ENCODE measurements around the gene CAST.
A peak's percentile ranks its signal among the peaks of the same experiment; 100 is the strongest.

The CAST gene

DNA sequence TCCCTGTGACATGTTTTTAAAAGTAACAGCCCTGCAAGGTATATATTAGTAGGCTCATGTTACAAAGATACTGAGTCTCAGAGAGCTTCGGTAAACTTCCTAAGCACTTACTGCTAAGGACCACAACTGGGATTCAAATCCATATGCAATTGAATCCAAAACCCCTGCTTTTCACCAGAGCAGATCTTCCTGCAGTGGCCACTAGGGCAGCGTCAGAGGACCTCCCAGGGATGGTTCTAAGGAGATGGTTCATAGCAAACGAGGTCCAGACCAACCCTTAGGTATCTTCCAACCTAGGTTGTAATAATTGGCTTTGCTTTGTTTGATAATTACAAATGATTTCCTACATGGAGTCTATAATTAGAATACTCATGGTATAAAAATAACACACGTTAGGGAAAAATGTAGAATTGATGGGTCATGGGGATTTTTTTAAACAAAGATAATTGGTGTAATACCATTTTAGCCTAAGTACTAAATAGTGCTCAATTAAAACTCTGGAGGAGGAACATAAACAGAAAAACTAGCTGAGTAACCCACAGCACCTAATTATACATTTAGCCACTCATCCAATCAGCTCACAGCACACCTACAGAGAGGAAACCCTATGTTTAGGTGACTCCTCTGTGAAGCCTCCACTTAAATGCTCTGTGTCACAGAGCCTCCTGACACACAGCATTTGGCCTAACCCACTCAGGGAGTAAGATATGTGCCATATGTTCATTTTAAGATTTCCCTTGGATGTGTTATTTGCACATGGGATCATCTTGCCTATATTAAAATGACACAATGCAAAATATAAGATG, 10.0 kb upstream of the CAST start:
- no peak overlapping the region for H3K4me3 ChIP-seq (ENCODE audit: low read length)
- DNase-seq (ENCODE audit: low read depth): no peak
- TF ChIP-seq, protein P1, sequence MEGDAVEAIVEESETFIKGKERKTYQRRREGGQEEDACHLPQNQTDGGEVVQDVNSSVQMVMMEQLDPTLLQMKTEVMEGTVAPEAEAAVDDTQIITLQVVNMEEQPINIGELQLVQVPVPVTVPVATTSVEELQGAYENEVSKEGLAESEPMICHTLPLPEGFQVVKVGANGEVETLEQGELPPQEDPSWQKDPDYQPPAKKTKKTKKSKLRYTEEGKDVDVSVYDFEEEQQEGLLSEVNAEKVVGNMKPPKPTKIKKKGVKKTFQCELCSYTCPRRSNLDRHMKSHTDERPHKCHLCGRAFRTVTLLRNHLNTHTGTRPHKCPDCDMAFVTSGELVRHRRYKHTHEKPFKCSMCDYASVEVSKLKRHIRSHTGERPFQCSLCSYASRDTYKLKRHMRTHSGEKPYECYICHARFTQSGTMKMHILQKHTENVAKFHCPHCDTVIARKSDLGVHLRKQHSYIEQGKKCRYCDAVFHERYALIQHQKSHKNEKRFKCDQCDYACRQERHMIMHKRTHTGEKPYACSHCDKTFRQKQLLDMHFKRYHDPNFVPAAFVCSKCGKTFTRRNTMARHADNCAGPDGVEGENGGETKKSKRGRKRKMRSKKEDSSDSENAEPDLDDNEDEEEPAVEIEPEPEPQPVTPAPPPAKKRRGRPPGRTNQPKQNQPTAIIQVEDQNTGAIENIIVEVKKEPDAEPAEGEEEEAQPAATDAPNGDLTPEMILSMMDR (IDR thresholded peaks at IDR 0.05; ENCODE audit: insufficient read depth, low read depth, low read length, missing control alignments): peak; percentile 27

DNA sequence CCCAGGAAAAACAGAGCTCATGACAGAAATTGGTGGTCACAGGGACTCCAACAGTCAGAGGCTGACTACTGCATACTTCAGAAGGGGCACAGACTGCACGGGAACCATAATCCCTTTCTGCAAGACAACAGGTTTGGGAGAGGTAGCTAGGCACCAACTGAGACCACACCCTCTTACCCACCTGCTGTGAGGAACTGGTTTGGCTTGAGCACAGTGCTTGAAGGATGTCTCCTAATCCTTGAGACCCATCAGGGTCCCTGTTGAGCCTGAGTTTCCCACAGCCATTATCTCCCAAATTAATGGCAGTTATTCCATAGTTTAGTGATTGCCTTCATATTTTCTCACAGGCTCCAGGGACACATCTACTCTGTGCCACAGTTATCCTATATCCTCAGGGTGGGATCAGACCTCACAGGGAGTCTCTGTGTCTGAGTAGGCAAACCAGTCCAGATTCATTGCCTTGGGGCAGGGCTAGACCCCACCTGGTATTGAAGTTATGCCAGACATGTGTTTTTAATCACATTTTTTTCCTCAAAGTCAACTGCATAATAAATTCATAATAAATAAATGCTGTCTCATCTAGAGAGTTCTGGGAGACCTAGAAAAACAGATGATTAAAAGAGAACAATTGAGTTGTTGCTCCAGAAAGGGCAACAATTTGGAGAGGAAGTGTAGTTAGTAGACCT, 9.3 kb upstream of the CAST start:
- peak; percentile 49 for DNase-seq (ENCODE audit: low read depth)
- TF ChIP-seq, protein P1 (IDR thresholded peaks at IDR 0.05; ENCODE audit: insufficient read depth, low read depth, low read length, missing control alignments): no peak
- no peak overlapping the region for H3K4me3 ChIP-seq (ENCODE audit: low read length)

DNA sequence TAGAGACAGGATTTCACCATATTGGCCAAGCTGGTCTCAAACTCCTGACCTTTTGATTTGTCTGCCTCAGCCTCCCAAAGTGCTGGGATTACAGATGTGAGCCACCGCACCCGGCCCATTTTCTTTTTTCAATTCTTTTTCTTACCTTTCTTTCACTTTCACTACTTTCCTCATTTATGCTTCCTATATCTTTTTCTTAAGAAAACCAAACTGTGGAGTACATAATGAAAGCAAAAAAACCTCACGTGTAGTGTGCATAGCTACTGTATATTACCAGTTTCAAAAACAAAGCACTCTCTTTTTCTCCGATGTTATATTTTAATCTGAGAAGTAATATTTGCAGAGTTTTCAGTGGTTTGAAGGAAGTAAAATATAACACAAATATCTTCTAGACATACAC, 8.0 kb upstream of the CAST start:
- H3K4me3 ChIP-seq (ENCODE audit: low read length): no peak overlapping the region
- no peak for DNase-seq (ENCODE audit: low read depth)
- TF ChIP-seq, protein P1 (IDR thresholded peaks at IDR 0.05; ENCODE audit: insufficient read depth, low read depth, low read length, missing control alignments): no peak

GRCh38 chr5:96655085-96655484, 7.1 kb upstream of the CAST start:
- DNase-seq (ENCODE audit: low read depth): no peak
- TF ChIP-seq, protein P1 (IDR thresholded peaks at IDR 0.05; ENCODE audit: insufficient read depth, low read depth, low read length, missing control alignments): no peak
- H3K4me3 ChIP-seq (ENCODE audit: low read length): no peak overlapping the region

GRCh38 chr5:96655506-96655905, 6.7 kb upstream of the CAST start:
- H3K4me3 ChIP-seq (ENCODE audit: low read length): no peak overlapping the region
- TF ChIP-seq, protein P1 (IDR thresholded peaks at IDR 0.05; ENCODE audit: insufficient read depth, low read depth, low read length, missing control alignments): no peak
- DNase-seq (ENCODE audit: low read depth): peak; percentile 51

DNA sequence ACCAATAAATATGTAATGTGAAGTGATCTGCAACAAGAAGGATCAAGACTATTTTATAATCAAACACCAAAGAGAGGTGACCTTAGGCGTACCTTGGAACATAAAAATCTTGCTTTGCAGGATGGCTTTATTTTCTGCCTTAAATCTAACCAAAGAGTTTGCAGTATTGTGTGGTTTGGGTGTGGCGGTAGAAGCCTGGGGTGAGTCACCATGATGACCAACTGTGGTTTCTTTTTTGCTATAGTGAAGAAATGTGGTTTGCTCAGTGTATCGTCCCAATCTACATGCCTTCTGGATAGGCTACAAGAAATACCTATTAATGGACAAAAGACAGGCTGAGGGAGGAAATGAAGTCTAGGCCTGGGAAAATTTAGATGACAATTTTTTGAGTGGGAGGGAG, 5.1 kb upstream of the CAST start:
- TF ChIP-seq, protein P1 (IDR thresholded peaks at IDR 0.05; ENCODE audit: insufficient read depth, low read depth, low read length, missing control alignments): no peak

More for the DNA sequence above, 5.1 kb upstream of the CAST start:
- no peak overlapping the region for H3K4me3 ChIP-seq (ENCODE audit: low read length)
- peak; percentile 95 for DNase-seq (ENCODE audit: low read depth)
